HUES6 (cell line): ENCODE data around the gene KIAA1217.

ENCODE experiments used
- H3K27ac ChIP-seq: 2 replicates; pipeline ENCODE4 v1.7.0; 2013; ENCODE audit warnings: low read depth, mild to moderate bottlenecking, low read length, inconsistent platforms
- H3K27me3 ChIP-seq: 2 replicates; pipeline ENCODE4 v1.6.1; 2013; ENCODE audit warnings: low read length; ENCODE audit not compliant: control insufficient read depth, insufficient read depth
- H3K36me3 ChIP-seq: 2 replicates; pipeline ENCODE4 v1.6.1; 2013; ENCODE audit warnings: low read length; ENCODE audit not compliant: control insufficient read depth, insufficient read depth
- H3K4me1 ChIP-seq: 2 replicates; pipeline ENCODE4 v1.6.1; 2013; ENCODE audit warnings: low read length; ENCODE audit not compliant: control insufficient read depth, insufficient read depth
- H3K4me3 ChIP-seq: 2 replicates; pipeline ENCODE4 v1.5.1; 2013; ENCODE audit warnings: low read depth, low read length
- H3K9ac ChIP-seq: one replicate; pipeline ENCODE4 v1.6.1; 2013; ENCODE audit warnings: mild to moderate bottlenecking, low read length
- H3K9me3 ChIP-seq: 2 replicates; pipeline ENCODE4 v1.6.1; 2013; ENCODE audit warnings: low read depth, low read length; ENCODE audit not compliant: control insufficient read depth, insufficient read depth

KIAA1217 gene

DNA sequence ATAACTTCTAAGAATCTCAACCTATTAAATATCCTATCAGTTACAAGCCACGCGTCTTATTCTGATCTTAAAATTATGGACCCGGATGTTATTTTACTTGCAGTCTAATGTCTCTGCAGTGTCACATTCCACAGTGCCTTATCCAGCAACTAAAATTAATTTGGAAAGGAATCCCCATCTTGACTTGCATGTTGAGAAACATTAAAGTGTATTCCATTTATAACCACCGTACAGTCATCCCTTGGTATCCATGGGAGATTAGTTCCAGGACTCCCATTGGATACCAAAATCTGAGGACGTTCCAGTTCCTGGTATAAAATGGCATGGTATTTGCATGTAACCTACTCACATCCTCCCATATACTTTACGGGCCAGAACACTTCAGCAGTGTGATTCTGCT, 320.0 kb downstream of the KIAA1217 start:
- H3K9ac ChIP-seq = no peak overlapping the region
- H3K4me1 ChIP-seq = no peaks in the 10 kb centered on the region
- H3K4me3 ChIP-seq = no peak overlapping the region
- no peak overlapping the region for H3K27ac ChIP-seq
- H3K9me3 ChIP-seq = no peaks in the 10 kb centered on the region
- H3K36me3 ChIP-seq = peaks cover 59% of the 10 kb centered on the region
- H3K27me3 ChIP-seq = no peaks in the 10 kb centered on the region

DNA sequence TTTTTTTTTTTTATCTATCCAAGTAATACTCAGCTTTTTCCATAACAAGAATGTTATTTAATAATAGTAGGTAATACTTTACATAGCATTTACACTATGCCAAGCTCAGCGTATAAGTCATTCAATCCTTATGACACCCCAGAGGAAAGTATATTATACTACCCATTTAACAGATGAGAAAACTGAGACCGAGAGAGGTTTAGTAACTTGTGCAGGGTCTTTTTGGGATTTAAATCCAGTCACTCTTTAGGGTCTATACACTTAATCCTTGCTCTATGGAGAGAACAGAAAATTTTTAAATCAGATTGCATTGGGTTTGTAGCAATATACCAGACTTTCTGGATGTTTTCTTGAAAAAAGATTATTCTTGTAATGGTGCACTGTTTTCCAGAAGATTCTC, 322.5 kb downstream of the KIAA1217 start:
- H3K27me3 ChIP-seq = no peaks in the 10 kb centered on the region
- no peaks in the 10 kb centered on the region for H3K9me3 ChIP-seq
- H3K27ac ChIP-seq = no peak overlapping the region
- no peak overlapping the region for H3K4me3 ChIP-seq
- H3K4me1 ChIP-seq = no peaks in the 10 kb centered on the region
- no peak overlapping the region for H3K9ac ChIP-seq
- peaks cover 64% of the 10 kb centered on the region for H3K36me3 ChIP-seq

DNA sequence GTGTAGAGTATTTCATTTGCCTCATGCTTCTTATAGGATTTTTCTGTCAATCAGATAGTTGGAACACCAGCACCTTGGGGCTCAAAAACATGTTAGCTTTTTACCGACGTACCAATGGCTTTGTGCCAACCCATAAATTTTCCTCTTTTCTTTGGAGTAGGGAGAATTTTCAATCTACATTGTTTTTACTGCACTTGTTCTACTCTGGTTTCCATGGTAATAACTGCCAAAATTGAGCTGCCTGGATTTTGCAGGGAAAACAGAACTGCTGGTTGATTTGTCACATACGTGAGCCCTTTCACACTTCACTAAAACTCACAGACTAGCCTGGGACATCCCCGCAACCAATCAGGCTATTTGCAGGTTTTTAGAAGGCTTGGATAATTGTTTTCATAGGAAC, 325.0 kb downstream of the KIAA1217 start:
- Histone ChIP-seq H3K9ac (no peak overlapping the region), H3K27me3 (no peaks in the 10 kb centered on the region), H3K4me3 (no peak overlapping the region), H3K27ac (no peak overlapping the region), H3K36me3 (peaks cover 64% of the 10 kb centered on the region), H3K9me3 (no peaks in the 10 kb centered on the region), H3K4me1 (no peaks in the 10 kb centered on the region)

DNA sequence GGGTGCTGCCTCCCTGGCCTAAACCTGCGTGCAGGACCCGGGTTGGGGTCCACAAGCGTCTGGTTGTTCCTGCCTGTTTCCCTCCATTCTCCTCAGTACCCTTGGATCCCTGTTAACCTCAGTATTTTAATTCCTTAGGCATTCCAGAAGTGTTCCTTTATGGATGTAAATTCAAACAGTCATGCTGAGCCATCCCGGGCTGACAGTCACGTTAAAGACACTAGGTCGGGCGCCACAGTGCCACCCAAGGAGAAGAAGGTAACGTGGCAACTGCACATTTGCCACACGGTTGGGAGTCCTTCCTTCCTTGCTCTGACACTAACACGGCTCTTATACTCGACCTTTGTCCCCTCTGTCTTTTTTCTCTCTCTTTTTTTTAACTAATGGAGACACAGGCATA, 327.7 kb downstream of the KIAA1217 start:
- H3K36me3 ChIP-seq = peaks cover 65% of the 10 kb centered on the region

DNA sequence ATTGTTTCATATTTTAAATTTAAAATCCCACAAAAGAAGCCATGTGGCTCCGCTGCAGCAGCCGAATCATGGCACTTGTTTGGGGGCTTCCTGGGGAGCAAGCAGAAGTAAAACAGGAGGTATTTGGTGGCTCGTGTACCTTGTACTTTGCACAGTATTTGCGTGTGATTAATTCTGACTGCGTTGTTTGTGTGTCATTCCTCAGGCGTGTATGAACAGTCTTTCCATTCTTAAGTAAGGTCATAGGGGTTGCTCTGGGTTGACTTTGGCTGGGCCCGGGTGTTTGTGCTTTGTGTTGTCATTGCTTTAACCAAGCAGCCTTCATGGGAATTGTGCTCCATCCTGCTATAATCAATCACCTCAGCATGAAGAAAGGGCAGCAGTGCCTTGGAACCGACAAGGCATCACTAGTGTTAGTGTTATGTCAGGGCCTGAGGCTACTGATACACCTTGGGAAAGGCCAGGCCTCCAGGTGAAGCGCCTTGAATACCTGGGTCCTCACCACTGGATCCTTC, 332.4 kb downstream of the KIAA1217 start:
- no peaks in the 10 kb centered on the region for H3K9me3 ChIP-seq
- no peaks in the 10 kb centered on the region for H3K27me3 ChIP-seq
- no peak overlapping the region for H3K9ac ChIP-seq
- H3K27ac ChIP-seq = no peak overlapping the region
- H3K4me1 ChIP-seq = no peaks in the 10 kb centered on the region
- no peak overlapping the region for H3K4me3 ChIP-seq
- peaks cover 68% of the 10 kb centered on the region for H3K36me3 ChIP-seq

More for the DNA sequence above, 327.7 kb downstream of the KIAA1217 start:
- Histone ChIP-seq H3K27me3 (no peaks in the 10 kb centered on the region), H3K4me1 (no peaks in the 10 kb centered on the region), H3K27ac (no peak overlapping the region), H3K9me3 (no peaks in the 10 kb centered on the region), H3K9ac (no peak overlapping the region), H3K4me3 (no peak overlapping the region)

DNA sequence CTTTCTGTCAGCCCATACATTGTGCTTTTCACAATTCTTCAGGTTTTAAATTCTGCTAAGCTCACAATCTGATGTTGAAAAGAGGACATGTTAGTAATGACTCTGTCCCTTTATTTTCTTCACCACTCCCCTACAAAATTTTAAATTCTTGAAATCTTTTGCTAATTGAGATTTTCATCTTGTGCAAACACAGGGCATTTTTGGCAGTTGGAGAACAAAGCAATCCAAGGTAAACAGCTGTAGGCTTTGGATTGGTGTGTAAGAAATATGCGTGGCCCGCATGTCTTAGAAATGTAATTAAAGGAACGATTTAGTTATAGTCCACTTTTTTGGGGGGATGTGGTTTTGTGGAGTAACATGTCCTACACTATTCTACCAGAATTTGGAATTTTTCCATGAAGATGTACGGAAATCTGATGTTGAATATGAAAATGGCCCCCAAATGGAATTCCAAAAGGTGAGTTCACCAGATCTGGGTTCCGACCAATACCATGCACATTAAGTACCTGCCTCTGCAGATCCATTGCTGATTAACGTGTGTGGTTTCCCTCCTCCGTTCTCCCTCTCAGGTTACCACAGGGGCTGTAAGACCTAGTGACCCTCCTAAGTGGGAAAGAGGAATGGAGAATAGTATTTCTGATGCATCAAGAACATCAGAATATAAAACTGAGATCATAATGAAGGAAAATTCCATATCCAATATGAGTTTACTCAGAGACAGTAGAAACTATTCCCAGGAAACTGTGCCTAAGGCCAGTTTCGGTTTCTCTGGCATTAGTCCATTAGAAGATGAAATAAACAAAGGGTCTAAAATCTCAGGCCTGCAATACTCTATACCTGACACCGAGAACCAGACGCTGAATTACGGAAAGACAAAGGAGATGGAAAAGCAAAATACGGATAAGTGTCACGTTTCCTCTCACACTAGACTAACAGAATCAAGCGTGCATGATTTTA, 333.7 kb downstream of the KIAA1217 start:
- no peak overlapping the region for H3K9ac ChIP-seq
- peaks cover 59% of the 10 kb centered on the region for H3K36me3 ChIP-seq
- no peaks in the 10 kb centered on the region for H3K27me3 ChIP-seq

DNA sequence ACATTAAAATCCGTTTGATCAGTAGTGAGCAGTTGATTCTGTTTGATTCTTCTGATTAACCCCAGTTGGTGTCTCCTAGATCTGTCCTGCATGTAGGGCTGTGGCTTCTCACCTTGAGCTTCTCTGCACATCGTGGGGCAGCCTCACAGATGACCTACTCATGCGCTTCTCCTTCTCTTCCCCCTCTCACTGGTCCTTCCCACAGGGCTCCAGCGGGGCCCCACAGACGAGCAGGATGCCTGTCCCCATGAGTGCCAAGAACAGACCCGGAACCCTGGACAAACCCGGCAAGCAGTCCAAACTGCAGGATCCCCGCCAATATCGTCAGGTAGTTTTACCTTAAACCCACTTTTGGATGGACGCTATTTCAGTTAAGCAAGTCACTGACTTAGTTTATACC, 335.8 kb downstream of the KIAA1217 start:
- Histone ChIP-seq H3K4me1 (no peaks in the 10 kb centered on the region), H3K9me3 (no peaks in the 10 kb centered on the region), H3K9ac (no peak overlapping the region), H3K4me3 (no peak overlapping the region), H3K36me3 (peaks cover 50% of the 10 kb centered on the region), H3K27ac (no peak overlapping the region), H3K27me3 (no peaks in the 10 kb centered on the region)

More for the DNA sequence above, 333.7 kb downstream of the KIAA1217 start:
- Histone ChIP-seq H3K4me1 (no peaks in the 10 kb centered on the region), H3K27ac (no peak overlapping the region), H3K4me3 (no peak overlapping the region), H3K9me3 (no peaks in the 10 kb centered on the region)

DNA sequence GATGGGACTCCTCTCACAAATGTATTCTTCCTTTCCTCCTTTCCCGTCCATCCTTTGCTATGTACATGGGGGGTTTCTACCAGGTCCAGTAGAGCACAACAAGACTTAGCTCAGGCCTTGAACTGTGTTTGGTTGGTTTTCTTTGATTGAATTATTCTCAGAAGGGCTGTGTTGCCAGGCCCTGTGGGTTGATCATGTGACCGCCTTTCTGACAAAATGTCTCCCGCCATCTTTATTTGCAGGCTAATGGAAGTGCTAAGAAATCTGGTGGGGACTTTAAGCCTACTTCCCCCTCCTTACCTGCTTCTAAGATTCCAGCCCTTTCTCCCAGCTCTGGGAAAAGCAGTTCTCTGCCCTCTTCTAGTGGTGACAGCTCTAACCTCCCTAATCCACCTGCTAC, 336.6 kb downstream of the KIAA1217 start:
- H3K4me3 ChIP-seq = no peak overlapping the region
- H3K27ac ChIP-seq = no peak overlapping the region
- no peaks in the 10 kb centered on the region for H3K9me3 ChIP-seq
- H3K4me1 ChIP-seq = no peaks in the 10 kb centered on the region
- H3K36me3 ChIP-seq = peaks cover 46% of the 10 kb centered on the region
- no peak overlapping the region for H3K9ac ChIP-seq
- H3K27me3 ChIP-seq = no peaks in the 10 kb centered on the region

DNA sequence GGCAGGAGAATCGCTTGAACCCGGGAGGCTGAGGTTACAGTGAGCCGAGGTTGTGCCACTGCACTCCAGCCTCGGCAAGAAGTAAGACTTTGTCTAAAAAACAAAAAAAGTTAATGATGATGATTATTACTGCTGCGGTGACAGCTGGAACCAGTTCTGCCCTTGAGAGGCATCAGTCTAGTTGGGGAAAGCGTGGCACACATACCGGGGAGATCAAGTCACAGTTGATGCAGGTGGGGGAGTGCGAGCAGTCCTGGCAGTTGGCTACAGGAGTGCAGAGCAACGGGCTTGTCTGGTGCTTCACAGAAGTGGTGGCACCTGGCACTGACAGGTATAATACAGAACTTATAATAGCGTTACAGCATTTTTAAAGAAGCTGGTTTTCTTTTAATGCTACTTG, 341.7 kb downstream of the KIAA1217 start:
- Histone ChIP-seq H3K4me1 (peaks cover 21% of the 10 kb centered on the region), H3K27ac (no peak overlapping the region), H3K9me3 (no peaks in the 10 kb centered on the region), H3K9ac (no peak overlapping the region), H3K27me3 (no peaks in the 10 kb centered on the region), H3K4me3 (no peak overlapping the region), H3K36me3 (peaks cover 7% of the 10 kb centered on the region)

DNA sequence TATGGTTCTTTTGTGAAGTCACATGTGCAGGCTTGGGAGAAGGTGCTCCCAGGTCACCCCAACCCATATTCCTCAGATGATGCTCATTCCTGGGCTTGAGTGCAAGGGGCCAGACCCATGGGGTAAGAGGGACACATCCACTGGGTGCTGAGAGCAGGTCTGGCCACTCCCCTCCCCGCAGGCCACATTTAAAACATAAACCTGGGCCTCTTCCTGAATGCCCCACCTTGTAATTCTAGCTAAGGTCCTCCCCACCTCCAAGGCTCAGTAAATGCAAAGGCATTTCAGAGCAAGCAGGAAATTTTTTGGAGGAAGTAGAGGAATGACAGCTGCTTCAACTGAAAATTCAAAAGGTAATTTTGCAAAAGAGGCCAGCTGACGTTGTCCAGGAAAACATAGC, 342.2 kb downstream of the KIAA1217 start:
- H3K4me1 ChIP-seq = peaks cover 21% of the 10 kb centered on the region
- no peak overlapping the region for H3K4me3 ChIP-seq
- no peak overlapping the region for H3K9ac ChIP-seq
- H3K9me3 ChIP-seq = no peaks in the 10 kb centered on the region
- no peak overlapping the region for H3K27ac ChIP-seq
- 0 out of 2 replicates have a peak, but pooled peaks cover 3% of the 10 kb centered on the region for H3K36me3 ChIP-seq
- H3K27me3 ChIP-seq = no peaks in the 10 kb centered on the region

DNA sequence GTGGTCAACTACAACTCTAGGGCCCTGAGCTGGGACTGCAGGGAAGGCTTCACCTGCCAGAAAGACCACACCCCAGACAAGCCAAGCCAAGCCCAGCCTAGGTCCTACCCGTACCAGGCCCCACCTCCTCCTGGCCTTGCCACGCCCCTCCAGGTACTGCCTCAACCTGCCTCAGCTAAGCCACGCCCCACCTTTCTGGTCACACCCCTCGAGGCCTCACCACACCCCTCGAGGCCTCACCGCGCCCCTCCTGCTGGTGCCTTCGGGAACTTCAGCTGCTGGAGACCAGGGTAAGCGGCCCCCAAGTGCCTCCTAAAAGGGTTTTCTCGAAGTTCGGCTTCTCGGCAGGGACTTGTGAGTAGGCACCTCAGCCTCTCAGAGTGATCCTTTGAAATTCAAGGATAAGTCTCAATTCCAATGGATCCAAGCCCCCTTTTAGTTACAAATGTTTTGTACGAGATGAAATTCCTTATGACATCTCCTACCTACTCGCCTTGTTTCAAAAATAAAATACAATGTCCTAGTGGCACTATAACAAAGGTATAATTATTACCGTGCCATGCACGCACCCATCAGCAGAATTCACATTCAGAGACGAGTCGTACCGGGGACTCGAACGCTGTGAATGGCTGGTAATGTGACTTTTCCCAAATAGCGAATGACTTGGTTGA, 343.5 kb downstream of the KIAA1217 start:
- no peaks in the 10 kb centered on the region for H3K9me3 ChIP-seq
- no peaks in the 10 kb centered on the region for H3K27me3 ChIP-seq
- no peak overlapping the region for H3K27ac ChIP-seq
- no peaks in the 10 kb centered on the region for H3K36me3 ChIP-seq
- peaks cover 24% of the 10 kb centered on the region for H3K4me1 ChIP-seq
- no peak overlapping the region for H3K4me3 ChIP-seq
- no peak overlapping the region for H3K9ac ChIP-seq
